Activated naive CD4-positive, alpha-beta T cell treated with anti-CD3 and anti-CD28 coated beads, Interleukin-2, amount 50 U/mL, for 72 hours (primary cell): ENCODE measurements around the gene RAMP1. TPM values are rescaled to one million over a fixed set of nuclear protein-coding genes. Genes with fewer than 3 reads are reported as not detected.

ENCODE experiments used
- ATAC-seq, 2 donors: fragments of 150-1000 bp; cut with Tn5 transposase; 2 replicates each; pipeline ENCODE4 v1.10.0; 2021; ENCODE audit warnings: mild to moderate bottlenecking in 2 of 2, moderate library complexity in 2 of 2
- DNase-seq, 2 donors: peaks; one replicate each; pipeline ENCODE4 v3.0.0; 2021 to 2022; ENCODE audit warnings: low spot score in 2 of 2
- H3K27ac Mint-ChIP-seq, 2 donors: one replicate each; pipeline ENCODE4 v1.8.0; 2022; ENCODE audit warnings: mild to moderate bottlenecking in 2 of 2, mixed read lengths in 2 of 2
- H3K36me3 Mint-ChIP-seq, 2 donors: one replicate each; pipeline ENCODE4 v1.8.0; 2022; ENCODE audit warnings: mixed read lengths in 2 of 2
- H3K9me3 Mint-ChIP-seq, 2 donors: one replicate each; pipeline ENCODE4 v1.8.0; 2022; ENCODE audit warnings: mixed read lengths in 2 of 2
- total RNA-seq, 2 donors: library from RNA; stranded (reverse); gene quantifications; one replicate each; pipeline ENCODE4 v1.2.3, GENCODE V29; 2022

RAMP1 gene
- total RNA-seq, 2 donors from 2014 or later: 0.47 TPM; not detected in 1

GRCh38 chr2:237882510-237883481, 23.4 kb downstream of the RAMP1 start:
- H3K36me3 Mint-ChIP-seq: no peaks in the 10 kb centered on the region
- H3K9me3 Mint-ChIP-seq: no peaks in the 10 kb centered on the region
- H3K27ac Mint-ChIP-seq: no peak overlapping the region
- DNase-seq (no peak), ATAC-seq (no peak)

- H3K9me3 Mint-ChIP-seq: no peaks in the 10 kb centered on the region
- ATAC-seq (no peak), DNase-seq (no peak)
- H3K36me3 Mint-ChIP-seq: no peaks in the 10 kb centered on the region
- H3K27ac Mint-ChIP-seq: no peak overlapping the region
Measured at GRCh38 chr2:237883951-237884446, 24.6 kb downstream of the RAMP1 start.

GRCh38 chr2:237884681-237885080, 25.3 kb downstream of the RAMP1 start:
- DNase-seq: no peak
- Mint-ChIP-seq H3K36me3 (no peaks in the 10 kb centered on the region), H3K27ac (no peak overlapping the region), H3K9me3 (no peaks in the 10 kb centered on the region)
- ATAC-seq: no peak

- ATAC-seq: no peak
- H3K27ac Mint-ChIP-seq: no peak overlapping the region
- DNase-seq: no peak
- H3K9me3 Mint-ChIP-seq: no peaks in the 10 kb centered on the region
- no peaks in the 10 kb centered on the region for H3K36me3 Mint-ChIP-seq
Measured at GRCh38 chr2:237885111-237885930, 25.9 kb downstream of the RAMP1 start.

GRCh38 chr2:237885931-237886684, 26.7 kb downstream of the RAMP1 start:
- ATAC-seq (no peak), DNase-seq (no peak)
- no peaks in the 10 kb centered on the region for H3K9me3 Mint-ChIP-seq
- H3K36me3 Mint-ChIP-seq: no peaks in the 10 kb centered on the region
- H3K27ac Mint-ChIP-seq: no peak overlapping the region

GRCh38 chr2:237886685-237887481, 27.5 kb downstream of the RAMP1 start:
- ATAC-seq (no peak), DNase-seq (no peak)
- H3K27ac Mint-ChIP-seq: no peak overlapping the region
- H3K9me3 Mint-ChIP-seq: no peaks in the 10 kb centered on the region
- no peaks in the 10 kb centered on the region for H3K36me3 Mint-ChIP-seq

GRCh38 chr2:237888389-237888788, 29.0 kb downstream of the RAMP1 start:
- H3K36me3 Mint-ChIP-seq: no peaks in the 10 kb centered on the region

GRCh38 chr2:237889016-237889415, 29.6 kb downstream of the RAMP1 start:
- no peak for DNase-seq
- ATAC-seq: no peak
- H3K36me3 Mint-ChIP-seq: no peaks in the 10 kb centered on the region
- no peak overlapping the region for H3K27ac Mint-ChIP-seq
- no peaks in the 10 kb centered on the region for H3K9me3 Mint-ChIP-seq

More at GRCh38 chr2:237888389-237888788, 29.0 kb downstream of the RAMP1 start:
- DNase-seq: no peak
- no peak overlapping the region for H3K27ac Mint-ChIP-seq
- ATAC-seq: no peak
- no peaks in the 10 kb centered on the region for H3K9me3 Mint-ChIP-seq

GRCh38 chr2:237889811-237890210, 30.4 kb downstream of the RAMP1 start:
- no peak for ATAC-seq
- H3K36me3 Mint-ChIP-seq: no peaks in the 10 kb centered on the region
- no peak overlapping the region for H3K27ac Mint-ChIP-seq
- no peaks in the 10 kb centered on the region for H3K9me3 Mint-ChIP-seq
- no peak for DNase-seq

- no peak for DNase-seq
- H3K9me3 Mint-ChIP-seq: no peaks in the 10 kb centered on the region
- H3K27ac Mint-ChIP-seq: peak overlapping the region in 1 of 2 donors; percentile 19
- no peak for ATAC-seq
- no peaks in the 10 kb centered on the region for H3K36me3 Mint-ChIP-seq
Measured at GRCh38 chr2:237892478-237892877, 33.1 kb downstream of the RAMP1 start.

- no peaks in the 10 kb centered on the region for H3K9me3 Mint-ChIP-seq
- no peaks in the 10 kb centered on the region for H3K36me3 Mint-ChIP-seq
- ATAC-seq (no peak), DNase-seq (peak in 1 of 2 donors; percentile 28)
- peak overlapping the region in 1 of 2 donors; percentile 19 for H3K27ac Mint-ChIP-seq
Measured at GRCh38 chr2:237892984-237893595, 33.7 kb downstream of the RAMP1 start.

- H3K36me3 Mint-ChIP-seq: no peaks in the 10 kb centered on the region
- DNase-seq (peak in 1 of 2 donors; percentile 44), ATAC-seq (no peak)
- no peaks in the 10 kb centered on the region for H3K9me3 Mint-ChIP-seq
- H3K27ac Mint-ChIP-seq: no peak overlapping the region
Measured at GRCh38 chr2:237894396-237894979, 35.1 kb downstream of the RAMP1 start.

- DNase-seq (peak in 1 of 2 donors; percentile 51), ATAC-seq (no peak)
- Mint-ChIP-seq H3K27ac (no peak overlapping the region), H3K36me3 (no peaks in the 10 kb centered on the region), H3K9me3 (no peaks in the 10 kb centered on the region)
Measured at GRCh38 chr2:237894986-237895543, 35.6 kb downstream of the RAMP1 start.

- ATAC-seq: no peak
- no peaks in the 10 kb centered on the region for H3K36me3 Mint-ChIP-seq
- no peak overlapping the region for H3K27ac Mint-ChIP-seq
- H3K9me3 Mint-ChIP-seq: no peaks in the 10 kb centered on the region
- DNase-seq: no peak
Measured at GRCh38 chr2:237895544-237896506, 36.4 kb downstream of the RAMP1 start.
